NB4 (cell line): ENCODE results near the gene KCNAB2.

Source experiments
- DNase-seq: peaks from one replicate; pipeline ENCODE4 v3.0.0; 2010; ENCODE audit warnings: low read depth
- H3K4me3 ChIP-seq: one replicate; pipeline ENCODE4 v1.5.1; 2011; ENCODE audit warnings: mild to moderate bottlenecking, low read depth, low read length, moderate library complexity
- CTCF ChIP-seq: IDR thresholded peaks from one replicate; pipeline ENCODE4 v1.5.1; 2012; ENCODE audit warnings: low read depth, low read length
- MAX ChIP-seq: IDR thresholded peaks from 2 replicates; pipeline ENCODE4 v1.6.1; 2011; ENCODE audit warnings: low read depth, low read length
- MYC ChIP-seq: IDR thresholded peaks from 2 replicates; pipeline ENCODE4 v1.6.1; 2011; ENCODE audit warnings: low read depth, low read length
- POLR2A ChIP-seq: IDR thresholded peaks from 2 replicates; pipeline ENCODE4 v1.6.1; 2011; ENCODE audit warnings: mild to moderate bottlenecking; ENCODE audit not compliant: insufficient read length; ENCODE audit errors: extremely low read depth

Gene KCNAB2

GRCh38 chr1:6004412-6005123 is 41.1 kb upstream of the KCNAB2 start:
- no peak for TF ChIP-seq POLR2A
- TF ChIP-seq MYC, result no peak
- TF ChIP-seq CTCF, result no peak
- TF ChIP-seq MAX, result no peak
- DNase-seq, result no peak
- H3K4me3 ChIP-seq, result no peak overlapping the region

- no peak for DNase-seq
- TF ChIP-seq MAX, result no peak
- no peak for TF ChIP-seq MYC
- TF ChIP-seq CTCF, result no peak
- TF ChIP-seq POLR2A, result no peak
- H3K4me3 ChIP-seq, result no peak overlapping the region
These were observed 40.3 kb upstream of the KCNAB2 start for GRCh38 chr1:6005276-6005917.

GRCh38 chr1:6006882-6007281 is 38.8 kb upstream of the KCNAB2 start:
- no peak for DNase-seq
- TF ChIP-seq CTCF (no peak), MYC (no peak), POLR2A (no peak), MAX (no peak)
- H3K4me3 ChIP-seq, result no peak overlapping the region

- DNase-seq, result no peak
- no peak for TF ChIP-seq POLR2A
- no peak for TF ChIP-seq MYC
- no peak for TF ChIP-seq MAX
- no peak for TF ChIP-seq CTCF
- no peak overlapping the region for H3K4me3 ChIP-seq
These were observed 38.2 kb upstream of the KCNAB2 start for GRCh38 chr1:6007318-6008083.

- TF ChIP-seq POLR2A (no peak), MYC (no peak), CTCF (no peak), MAX (no peak)
- no peak for DNase-seq
- H3K4me3 ChIP-seq, result no peak overlapping the region
These were observed 37.6 kb upstream of the KCNAB2 start for GRCh38 chr1:6008084-6008415.
